ENCODE results near the gene CYYR1.

CYYR1 gene

DNA sequence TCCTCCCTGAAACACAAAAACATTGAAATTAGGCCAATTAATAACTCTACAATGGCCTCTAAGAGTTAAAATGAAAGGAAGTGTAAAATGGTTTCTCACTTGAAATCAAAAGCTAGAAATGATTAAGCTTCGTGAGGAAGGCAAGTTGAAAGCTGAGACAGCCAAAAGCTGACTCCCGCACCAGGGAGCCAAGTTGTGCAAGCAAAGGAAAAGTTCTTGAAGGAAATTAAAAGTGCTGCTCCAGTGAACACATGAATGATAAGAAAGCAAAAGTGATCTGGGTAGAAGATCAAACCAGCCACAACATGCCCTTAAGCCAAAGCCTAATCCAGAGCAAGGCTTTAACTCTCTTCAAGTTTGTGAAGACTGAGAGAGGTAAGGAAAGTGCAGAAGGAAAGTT lies 22.8 kb downstream of the CYYR1 start:
- DNase-seq, result no peak

DNA sequence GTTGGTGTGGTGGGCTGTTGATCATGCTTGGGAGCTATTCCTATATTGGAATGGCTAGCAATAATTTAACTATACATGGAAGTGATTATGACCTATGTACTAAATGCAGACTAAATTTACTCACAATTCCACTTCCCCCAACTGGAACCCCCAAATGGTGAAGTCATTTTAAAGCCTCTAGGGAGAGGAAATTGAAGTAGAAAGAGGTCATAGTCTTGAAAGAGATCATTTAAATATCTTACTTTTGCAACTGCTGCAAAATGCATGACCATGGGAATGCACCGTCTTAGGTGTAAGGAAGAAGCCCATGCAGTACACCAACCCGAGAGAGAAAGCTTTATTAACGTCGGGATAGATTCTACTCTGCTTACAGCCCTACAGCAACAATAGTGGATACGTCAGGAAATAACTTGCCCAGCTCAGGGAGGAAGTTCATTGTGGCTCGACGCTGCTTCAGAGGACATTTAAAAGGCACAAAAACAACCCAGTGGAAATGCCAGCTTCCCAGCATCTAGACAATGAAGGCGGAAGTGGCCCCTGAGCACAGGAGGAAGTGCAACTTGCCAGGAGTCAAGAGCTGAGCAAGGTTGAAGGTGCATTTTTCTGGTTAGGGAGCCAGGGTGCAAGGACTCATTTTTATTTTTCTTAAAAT lies 26.5 kb downstream of the CYYR1 start:
- DNase-seq, result no peak

DNA sequence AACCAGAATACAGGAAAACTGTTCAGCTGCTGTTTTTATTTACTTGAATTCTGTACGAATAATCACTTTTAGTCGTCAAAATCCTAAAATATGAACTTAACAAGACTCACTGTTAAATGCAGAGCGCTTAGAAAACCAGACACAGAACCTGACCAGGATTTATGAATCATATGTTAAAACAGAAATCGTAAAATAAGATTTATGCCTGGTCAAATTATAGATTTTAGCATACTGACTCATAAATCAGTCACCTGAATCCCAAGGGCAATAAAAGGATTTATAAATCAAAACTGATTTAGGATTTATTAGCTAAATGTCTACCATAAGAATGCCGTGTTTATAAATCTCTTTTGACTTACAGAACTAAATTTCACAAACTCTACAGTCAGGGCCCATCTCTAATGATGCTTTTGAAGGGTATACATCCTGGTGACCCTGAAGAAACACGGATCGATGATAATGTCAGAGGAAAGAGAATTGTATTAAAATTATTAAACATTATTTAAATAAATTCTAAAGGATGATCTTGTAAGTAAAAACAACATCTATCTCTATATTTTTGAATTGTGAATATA lies 28.8 kb downstream of the CYYR1 start:
- no peak for DNase-seq

DNA sequence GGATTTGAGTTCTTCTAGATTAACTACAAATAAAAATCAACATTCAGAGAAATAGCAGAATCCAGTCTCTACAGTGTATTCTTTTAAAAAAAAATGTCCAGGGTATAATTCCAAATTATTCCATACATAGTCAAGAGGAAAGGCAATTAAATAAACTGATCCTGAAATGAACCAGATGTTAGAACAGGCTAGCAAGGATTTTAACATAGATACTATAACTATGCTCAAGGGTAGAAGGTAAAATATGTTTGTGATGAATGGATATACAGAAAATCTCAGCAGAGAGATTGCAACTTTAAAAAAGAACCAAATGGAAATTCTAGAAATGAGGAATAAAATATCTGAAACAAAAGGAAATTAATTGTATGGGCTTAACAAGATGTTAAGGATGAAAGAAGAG lies 32.4 kb downstream of the CYYR1 start:
- no peak for DNase-seq

DNA sequence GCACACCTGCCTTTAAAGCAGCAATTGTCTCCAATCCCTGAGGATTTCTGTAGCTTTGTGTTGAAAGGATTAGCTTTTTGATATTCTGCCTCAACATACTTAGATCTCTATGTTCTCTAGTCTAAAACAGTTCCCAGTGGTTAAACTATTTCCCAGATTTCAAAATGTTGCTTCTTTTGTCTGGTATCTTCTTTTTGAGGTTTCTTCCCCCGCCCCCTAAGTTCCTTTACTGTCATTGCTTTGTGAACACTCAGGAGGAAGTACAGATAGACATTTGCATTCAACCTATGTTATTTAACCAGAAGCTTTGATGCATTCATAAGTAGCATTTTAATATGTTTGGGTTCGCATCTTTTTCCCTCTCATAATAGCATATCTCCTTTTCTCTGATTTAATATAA lies 33.5 kb downstream of the CYYR1 start:
- no peak for DNase-seq

DNA sequence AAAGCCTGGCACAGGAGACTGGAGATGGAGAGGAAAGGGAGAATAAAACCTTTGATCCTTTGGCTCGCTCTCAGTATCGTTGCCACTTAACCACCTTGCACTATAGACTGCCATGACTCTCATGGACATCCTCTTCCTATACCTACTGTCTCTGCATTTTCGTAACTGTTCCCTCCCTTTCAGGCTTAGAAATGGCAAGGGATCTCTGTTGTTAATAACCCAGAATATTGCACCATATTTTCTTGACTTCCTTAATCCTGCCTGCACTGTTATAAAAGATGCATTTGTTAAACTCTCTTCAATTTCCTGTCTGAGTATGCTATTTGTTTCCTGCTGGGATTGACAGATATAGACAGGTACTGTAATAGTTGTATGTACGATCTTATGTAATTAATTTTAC lies 38.6 kb downstream of the CYYR1 start:
- DNase-seq, result no peak

DNA sequence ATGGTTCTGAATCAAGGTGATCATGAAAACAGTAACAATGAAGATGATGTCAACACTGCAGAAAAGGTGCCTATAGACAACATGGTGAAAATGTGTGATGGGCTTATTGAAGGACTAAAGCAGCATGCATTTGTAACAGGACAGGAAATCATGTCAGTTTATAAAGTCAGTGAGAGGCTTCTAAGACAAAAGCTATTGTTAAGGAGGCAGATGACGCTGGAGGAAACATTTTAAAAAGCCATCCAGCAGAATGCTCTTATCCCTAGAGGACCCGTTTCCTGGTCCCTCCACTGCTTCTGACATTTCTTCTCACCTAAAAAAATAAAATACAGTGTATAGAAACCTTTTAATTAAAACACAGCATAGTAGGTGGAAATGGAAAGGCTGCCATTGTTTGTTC lies 40.9 kb downstream of the CYYR1 start:
- no peak for DNase-seq

DNA sequence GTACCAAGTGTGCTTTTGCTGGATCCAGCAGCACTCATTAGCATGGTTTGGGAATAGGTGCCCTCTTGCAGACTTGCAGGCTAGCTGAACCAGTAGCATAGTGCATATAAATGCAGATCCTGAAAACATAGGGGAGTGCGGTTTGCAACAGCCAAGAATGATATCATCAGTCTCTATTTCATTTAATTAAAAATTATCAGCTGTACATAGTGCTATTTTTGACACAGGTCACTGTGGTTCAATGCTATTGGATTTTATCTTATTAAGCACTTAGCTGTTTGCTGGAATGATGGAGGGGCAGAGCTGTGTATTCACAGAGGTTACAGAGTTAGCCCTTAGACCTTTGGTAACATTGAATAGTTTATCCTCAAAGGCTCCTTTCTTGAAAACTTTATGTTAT lies 43.6 kb downstream of the CYYR1 start:
- DNase-seq, result no peak

DNA sequence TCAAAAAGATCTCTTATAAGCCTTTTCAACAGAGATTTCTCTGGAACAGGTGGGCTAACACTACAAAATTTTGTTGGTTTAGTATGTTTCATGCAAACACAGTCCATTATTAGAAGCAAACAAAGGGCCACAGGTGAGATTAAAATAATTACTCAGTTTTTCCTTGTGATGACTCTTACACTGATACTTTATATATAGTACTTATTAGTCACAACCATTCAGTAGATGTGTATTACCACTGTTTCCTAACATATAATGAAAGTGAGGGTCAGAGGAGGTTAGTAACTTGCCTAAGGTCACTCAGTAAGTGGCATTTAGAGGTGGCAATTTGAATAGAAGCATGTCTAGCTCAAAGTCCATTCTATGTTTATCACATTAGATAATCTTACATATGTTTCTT lies 44.2 kb downstream of the CYYR1 start:
- no peak for DNase-seq

DNA sequence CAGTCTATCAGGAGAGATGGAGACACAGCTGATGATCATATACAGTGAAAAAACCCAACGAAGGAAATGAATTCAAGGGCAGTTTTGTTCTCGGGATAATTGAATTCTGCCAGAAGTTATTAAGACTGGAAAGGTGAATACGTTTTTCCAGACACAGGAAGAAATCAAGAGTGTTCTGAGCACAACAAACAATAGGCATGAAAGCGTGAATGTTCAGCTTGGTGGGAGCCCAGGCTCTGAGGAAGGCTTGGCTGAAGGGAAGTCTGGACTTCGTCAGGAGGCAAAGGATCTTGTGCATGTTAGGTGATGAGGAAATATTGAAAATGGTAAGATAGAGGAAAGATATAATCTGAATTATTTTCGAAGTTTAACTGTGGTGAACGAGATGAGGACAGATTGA lies 50.4 kb downstream of the CYYR1 start:
- no peak for DNase-seq

DNA sequence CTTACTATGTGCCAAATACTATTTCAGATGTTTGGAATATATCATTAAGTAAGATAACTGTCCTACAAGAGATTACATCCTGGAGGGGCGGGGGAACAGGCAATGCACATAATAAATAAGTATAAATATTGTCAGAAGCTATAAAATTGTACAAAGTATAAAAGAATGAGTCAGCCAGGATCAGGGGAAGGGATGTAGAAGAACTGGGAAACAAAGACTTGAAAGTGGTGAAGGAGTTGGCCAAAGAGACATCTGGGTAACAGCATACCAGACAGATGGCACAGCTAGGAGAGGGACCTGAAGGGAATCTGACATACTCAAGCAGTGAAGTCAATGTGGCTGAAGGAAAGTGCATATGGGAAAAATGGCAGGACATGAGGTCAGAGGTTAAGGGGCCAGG lies 53.9 kb downstream of the CYYR1 start:
- DNase-seq, result no peak

DNA sequence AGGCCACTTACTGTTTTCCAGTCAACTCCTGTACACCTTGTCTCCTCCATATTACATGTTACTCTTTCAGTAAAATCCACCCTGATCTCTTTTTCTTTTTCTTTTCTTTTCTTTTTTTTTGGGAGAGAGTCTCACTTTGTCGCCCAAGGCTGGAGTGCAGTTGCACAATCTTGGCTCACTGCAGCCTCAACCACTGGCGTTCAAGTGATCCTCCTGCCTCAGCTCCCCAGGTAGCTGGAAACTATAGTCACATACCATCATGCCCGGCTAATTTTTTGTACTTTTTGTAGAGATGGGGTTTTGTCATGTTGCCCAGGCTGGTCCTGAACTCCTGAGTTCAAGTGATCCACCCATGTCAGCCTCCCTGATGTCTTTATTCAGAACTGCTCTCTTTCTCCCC lies 57.8 kb downstream of the CYYR1 start:
- no peak for DNase-seq

DNA sequence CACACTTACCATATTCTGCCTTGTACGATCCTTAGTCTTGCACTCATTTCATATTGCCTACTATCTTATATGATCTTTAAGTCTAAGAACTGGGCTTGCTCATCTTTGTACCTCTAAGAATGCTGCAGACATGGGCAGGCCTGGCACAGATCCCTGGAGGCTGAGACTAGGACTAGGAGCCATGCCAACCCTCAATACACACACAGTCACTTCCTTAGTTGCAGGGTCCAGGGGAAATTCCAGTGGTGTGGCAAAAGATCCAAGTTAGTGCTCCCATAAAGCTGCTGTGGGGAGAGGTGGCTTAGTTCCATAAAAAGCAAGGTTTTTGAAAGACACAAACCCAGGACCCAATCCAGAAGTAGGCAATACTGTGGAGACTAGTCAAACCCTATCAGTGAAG lies 59.9 kb downstream of the CYYR1 start:
- no peak for DNase-seq

DNA sequence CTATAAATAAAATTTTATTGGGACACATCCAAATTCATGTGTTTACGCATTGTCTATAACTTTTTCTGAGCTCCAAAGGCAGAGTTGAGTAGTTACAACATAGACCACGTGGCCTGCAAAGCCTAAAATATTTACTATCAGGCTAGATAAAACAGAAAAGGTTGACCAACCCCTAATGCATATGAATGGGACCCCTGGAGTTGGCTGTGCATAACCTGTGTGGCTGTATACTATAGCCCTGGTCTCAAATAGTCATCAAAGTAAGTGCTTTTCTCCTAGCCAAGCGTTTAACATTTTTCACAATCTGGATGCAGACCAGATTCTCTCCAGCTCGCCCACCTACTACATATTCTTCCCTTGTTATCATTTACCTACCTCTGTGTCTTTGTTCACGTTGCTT lies 60.4 kb downstream of the CYYR1 start:
- no peak for DNase-seq

DNA sequence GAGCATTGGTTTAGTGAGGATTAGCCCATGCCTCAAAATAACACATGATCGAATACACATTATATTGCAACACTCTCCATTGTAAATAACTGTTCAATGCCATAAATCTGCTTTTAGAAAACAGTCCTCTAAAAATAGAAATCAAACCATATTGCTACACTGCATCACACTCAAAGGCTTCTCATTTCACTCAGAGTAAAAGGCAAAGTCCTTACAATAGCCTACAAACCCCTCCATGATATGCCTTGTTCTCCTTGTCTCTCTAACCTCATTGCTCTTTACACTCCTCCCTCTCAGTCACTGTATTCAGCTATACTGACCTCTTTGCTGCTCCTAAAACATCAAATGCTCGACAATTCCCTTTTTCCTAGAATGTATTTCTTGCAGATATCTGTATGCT lies 64.2 kb downstream of the CYYR1 start:
- no peak for DNase-seq

DNA sequence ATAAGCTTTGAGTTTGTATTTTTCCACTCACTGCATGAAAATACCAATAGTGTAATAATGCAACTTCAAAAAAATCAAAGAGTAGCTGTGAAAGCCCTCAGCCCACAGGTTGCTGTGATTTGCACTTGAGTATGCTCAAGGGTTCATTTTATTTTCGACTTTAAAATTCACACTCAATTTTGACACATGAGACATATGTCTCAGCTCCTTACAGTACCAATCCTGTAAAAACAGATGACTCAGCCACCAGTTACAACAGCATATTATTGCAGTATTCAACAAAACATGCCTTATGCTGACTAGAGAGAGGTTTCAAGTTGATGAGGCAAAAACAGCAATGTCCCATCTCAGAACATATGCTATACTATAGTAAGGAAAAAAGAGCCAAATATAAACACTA lies 66.1 kb downstream of the CYYR1 start:
- DNase-seq, result no peak

DNA sequence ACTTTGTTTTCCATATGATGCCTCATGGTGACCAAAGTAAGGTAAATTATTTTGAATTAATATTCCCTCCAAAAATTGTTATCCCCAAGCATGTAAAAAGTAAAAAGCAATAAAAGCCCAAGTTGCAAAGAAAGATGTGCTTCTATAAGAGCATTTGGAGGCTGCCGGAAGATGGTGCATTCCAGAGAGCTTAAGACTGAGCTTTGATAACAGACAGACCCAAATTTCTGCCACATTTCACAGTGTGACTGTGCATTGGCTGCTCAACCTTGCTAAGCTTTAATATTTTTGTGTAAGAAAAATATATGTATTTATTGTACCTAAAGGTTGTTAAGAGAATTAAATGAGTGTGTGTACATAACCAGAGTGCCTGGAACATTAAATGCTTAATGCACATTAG lies 67.9 kb downstream of the CYYR1 start:
- no peak for DNase-seq

DNA sequence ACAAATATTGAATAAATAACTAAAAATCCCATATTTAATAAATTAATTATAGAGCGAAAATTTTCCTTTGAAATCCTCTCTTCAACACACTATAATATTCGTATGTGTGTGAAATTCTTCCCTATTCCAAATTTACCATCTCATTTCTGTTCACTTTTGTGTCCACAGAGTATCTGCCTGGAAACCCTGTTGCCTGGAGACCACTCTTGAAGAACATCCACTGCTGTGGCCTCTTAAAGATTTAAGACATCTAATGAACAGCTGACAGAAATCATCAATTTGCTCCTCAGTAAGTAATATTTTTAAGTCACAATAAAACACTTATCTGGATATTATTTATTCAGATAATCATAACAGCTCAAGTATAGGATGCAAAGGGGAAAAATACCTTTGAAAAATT lies 69.7 kb downstream of the CYYR1 start:
- DNase-seq, result no peak

DNA sequence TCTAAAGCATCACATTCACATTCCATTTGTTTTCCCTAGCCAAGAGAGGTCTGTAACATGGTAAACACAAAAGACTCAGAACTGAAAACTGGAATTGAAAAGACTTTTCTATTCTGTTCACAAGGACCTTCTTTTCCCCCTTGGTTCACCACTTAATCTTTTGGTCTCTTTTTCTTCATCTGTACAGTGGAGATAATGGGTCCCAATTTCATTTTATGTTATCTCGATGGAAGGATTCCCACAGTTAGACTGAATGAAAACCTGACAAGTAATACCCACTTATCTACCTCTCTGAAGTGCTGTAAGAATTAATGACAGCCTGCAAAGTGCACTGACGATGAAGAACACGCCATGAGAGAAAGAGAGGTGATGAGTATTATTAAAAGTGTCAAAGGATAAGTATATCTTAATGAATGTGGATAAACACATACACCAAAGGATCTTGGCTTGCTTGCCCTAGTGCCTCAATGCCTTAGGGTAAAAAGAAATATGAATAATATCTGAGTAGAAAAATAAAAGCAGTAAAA lies 71.5 kb downstream of the CYYR1 start:
- DNase-seq, result no peak

DNA sequence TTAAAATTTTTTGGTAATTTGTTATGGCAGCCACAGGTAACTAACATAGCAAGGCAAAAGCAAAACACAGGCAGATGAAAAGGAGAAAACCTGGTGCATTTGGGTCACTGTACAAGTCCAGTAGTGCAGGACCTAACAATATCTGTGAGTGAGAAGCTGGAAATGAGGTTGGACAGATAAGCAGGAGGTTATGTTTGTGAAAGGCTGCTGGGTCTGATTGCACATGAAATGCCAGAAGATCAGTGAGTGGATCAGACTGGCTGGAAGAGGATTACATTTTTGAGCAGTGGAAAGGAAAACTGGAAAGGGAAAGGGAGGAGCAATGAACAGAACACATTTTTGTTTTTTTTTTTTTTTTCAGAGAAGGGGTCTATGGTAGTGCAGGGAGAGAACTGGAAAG lies 73.6 kb downstream of the CYYR1 start:
- DNase-seq, result no peak

DNA sequence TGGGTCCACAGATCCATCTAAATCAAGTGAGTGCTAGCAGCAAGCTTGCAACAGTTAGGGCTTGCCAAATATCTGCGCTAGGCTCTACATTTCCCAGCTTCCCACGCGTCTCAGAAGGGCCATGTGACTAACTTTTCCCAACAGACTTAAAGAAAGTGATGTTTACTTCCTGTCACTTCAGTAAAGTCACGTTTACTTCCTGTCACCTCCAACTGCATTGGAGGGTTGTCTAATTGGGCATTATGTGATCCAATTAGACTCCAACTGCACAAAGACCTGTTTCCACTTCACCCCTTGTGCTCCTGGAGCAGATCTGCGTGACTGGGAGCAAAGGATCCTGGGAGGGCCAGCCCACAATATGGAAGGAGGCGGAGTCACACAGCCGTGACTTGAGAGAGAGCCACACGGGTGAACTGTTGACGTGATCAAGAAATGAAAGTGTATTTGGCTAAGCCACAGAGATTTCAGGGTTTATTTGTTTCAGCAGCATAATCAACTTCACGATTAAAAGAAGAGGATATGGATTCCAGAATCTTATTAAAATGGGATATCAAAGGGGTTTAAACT lies 77.7 kb downstream of the CYYR1 start:
- no peak for DNase-seq

DNA sequence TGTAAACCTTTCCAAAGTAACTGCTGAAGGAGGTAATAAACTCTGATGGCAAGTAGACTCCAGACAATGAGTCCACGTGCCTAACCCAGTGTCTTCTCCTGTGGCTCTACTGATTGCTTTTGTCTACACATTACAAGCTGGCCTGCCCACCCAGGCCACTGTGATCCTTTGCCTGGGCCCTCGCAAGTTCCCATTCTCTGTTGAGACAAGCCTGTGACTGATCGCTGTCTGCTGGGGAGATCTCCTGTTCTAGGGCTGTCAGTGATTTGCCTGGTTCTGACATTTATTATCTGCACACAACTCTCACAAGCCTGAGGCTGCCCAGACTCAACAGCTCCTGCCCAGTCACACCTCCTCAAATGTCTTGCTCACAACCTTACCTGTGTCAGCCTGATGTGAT lies 81.4 kb downstream of the CYYR1 start:
- no peak for DNase-seq

DNA sequence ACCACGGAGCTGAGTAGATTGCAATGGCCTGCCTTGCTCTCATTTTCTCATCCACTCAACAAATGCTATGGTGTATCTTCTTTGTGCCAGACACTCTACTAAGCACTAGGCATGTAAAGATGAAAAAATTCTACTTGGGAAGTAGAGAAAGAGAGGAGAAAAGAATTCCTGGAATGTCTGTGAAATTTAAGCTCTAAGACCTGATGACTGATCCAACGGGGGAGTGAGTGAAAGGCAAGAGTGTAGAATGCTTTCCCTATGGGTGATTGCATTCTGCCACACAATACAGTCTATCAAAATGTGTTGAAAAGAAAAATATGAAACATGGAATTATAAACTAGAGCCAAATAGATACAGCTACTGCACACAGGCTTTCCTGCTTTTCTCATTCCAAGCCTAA lies 82.3 kb downstream of the CYYR1 start:
- DNase-seq, result no peak

DNA sequence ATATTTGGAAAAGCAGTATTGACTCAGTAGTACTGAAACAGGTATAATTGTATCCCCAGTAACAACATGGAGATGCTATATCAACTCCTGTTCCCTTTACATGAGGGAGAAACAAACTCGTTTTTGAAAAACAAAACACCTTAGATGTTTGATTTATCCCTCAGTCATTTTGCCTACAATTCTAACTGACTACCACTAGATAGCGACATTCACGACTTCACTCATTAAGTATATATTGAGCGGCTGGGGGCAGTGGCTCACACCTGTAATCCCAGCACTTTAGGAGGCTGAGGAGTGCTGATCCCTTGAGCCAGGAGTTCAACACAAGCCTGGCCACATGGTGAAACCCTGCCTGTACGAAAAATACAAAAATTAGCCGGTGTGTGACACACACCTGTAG lies 83.3 kb downstream of the CYYR1 start:
- DNase-seq, result no peak

DNA sequence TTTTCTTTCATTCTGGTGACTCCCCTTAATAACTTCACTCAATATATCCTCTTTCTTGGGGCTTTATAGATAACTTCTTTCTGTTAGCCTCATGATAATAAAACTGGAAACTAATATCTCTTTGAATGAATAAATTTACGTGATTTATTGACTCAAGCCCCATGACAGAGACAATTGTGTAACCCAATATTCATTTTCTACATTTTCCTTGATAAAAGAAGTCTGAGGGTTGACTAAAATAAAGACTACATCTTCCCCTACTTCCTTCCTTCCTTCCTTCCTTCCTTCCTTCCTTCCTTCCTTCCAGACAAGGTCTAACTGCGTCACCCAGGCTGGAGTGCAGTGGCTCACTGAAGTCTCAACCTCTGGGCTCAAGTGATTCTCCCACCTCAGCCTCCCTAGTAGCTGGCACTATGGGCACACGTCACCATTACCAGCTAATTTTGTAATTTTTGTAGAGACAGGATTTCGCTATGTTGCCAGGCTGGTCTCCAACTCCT lies 85.1 kb downstream of the CYYR1 start:
- DNase-seq, result no peak

Data from GOT3 (cell line).